ENCODE data around the gene NAB1. TPM values are rescaled to one million over a fixed set of nuclear protein-coding genes. Genes with fewer than 3 reads are reported as not detected.

Gene NAB1
- polyA plus RNA-seq, 1 donor from 2014 or later, result 49.8 TPM

GRCh38 chr2:190723397-190724090 lies 74.7 kb downstream of the NAB1 start:
- no peaks in the 10 kb centered on the region for H3K79me2 ChIP-seq (replicated peaks; ENCODE audit: insufficient read depth, low read length)
- no peak overlapping the region for H3K4me3 ChIP-seq (ENCODE audit: low read length)
- no peaks in the 10 kb centered on the region for H3F3A ChIP-seq (ENCODE audit: insufficient read depth, low read length, poor library complexity, severe bottlenecking)
- H2AFZ ChIP-seq (ENCODE audit: low read depth, low read length), result no peak overlapping the region
- H3K9ac ChIP-seq (ENCODE audit: low read length), result no peak overlapping the region
- H4K20me1 ChIP-seq (ENCODE audit: insufficient read depth), result no peaks in the 10 kb centered on the region
- no peak overlapping the region for H3K27ac ChIP-seq (ENCODE audit: low read length)
- H3K4me2 ChIP-seq (ENCODE audit: low read length), result no peak overlapping the region
- TF ChIP-seq TAF1 (IDR thresholded peaks at IDR 0.05; ENCODE audit: low read depth), result no peak
- no peak for TF ChIP-seq CTCF (IDR thresholded peaks at IDR 0.05; ENCODE audit: poor library complexity, severe bottlenecking)
- no peak for TF ChIP-seq MXI1 (conservative IDR thresholded peaks at IDR 0.05; ENCODE audit: poor library complexity, severe bottlenecking)
- TF ChIP-seq EP300 (conservative IDR thresholded peaks at IDR 0.05; ENCODE audit: poor library complexity, severe bottlenecking), result no peak
- no peak for TF ChIP-seq POLR2AphosphoS5 (IDR thresholded peaks at IDR 0.05)
- TF ChIP-seq SMC3 (conservative IDR thresholded peaks at IDR 0.05; ENCODE audit: poor library complexity), result no peak
- TF ChIP-seq EZH2 (IDR thresholded peaks at IDR 0.05; ENCODE audit: borderline replicate concordance, insufficient read depth, low read length, poor library complexity, severe bottlenecking), result no peak
- TF ChIP-seq REST (IDR thresholded peaks at IDR 0.05; ENCODE audit: borderline replicate concordance), result no peak
- no peak for TF ChIP-seq RAD21 (conservative IDR thresholded peaks at IDR 0.05)
- H3K27me3 ChIP-seq (ENCODE audit: insufficient read depth, low read depth, low read length), result no peaks in the 10 kb centered on the region
- H3K9me2 ChIP-seq (ENCODE audit: insufficient read depth, low read length), result no peaks in the 10 kb centered on the region
- no peaks in the 10 kb centered on the region for H3K36me3 ChIP-seq (ENCODE audit: insufficient read depth, low read length)
- H3K9me3 ChIP-seq (ENCODE audit: low read length), result no peaks in the 10 kb centered on the region

- no peaks in the 10 kb centered on the region for H3K36me3 ChIP-seq (ENCODE audit: insufficient read depth, low read length)
- H2AFZ ChIP-seq (ENCODE audit: low read depth, low read length), result no peak overlapping the region
- H3K4me3 ChIP-seq (ENCODE audit: low read length), result no peak overlapping the region
- no peaks in the 10 kb centered on the region for H3K79me2 ChIP-seq (replicated peaks; ENCODE audit: insufficient read depth, low read length)
- no peak overlapping the region for H3K4me2 ChIP-seq (ENCODE audit: low read length)
- H3K9me2 ChIP-seq (ENCODE audit: insufficient read depth, low read length), result no peaks in the 10 kb centered on the region
- no peak for TF ChIP-seq SMC3 (conservative IDR thresholded peaks at IDR 0.05; ENCODE audit: poor library complexity)
- TF ChIP-seq REST (IDR thresholded peaks at IDR 0.05; ENCODE audit: borderline replicate concordance), result no peak
- TF ChIP-seq MXI1 (conservative IDR thresholded peaks at IDR 0.05; ENCODE audit: poor library complexity, severe bottlenecking), result no peak
- no peak for TF ChIP-seq RAD21 (conservative IDR thresholded peaks at IDR 0.05)
- no peak for TF ChIP-seq EZH2 (IDR thresholded peaks at IDR 0.05; ENCODE audit: borderline replicate concordance, insufficient read depth, low read length, poor library complexity, severe bottlenecking)
- TF ChIP-seq POLR2AphosphoS5 (IDR thresholded peaks at IDR 0.05), result no peak
- TF ChIP-seq EP300 (conservative IDR thresholded peaks at IDR 0.05; ENCODE audit: poor library complexity, severe bottlenecking), result no peak
- no peak for TF ChIP-seq TAF1 (IDR thresholded peaks at IDR 0.05; ENCODE audit: low read depth)
- no peak for TF ChIP-seq CTCF (IDR thresholded peaks at IDR 0.05; ENCODE audit: poor library complexity, severe bottlenecking)
- no peak overlapping the region for H3K27ac ChIP-seq (ENCODE audit: low read length)
- H3K9ac ChIP-seq (ENCODE audit: low read length), result no peak overlapping the region
- no peaks in the 10 kb centered on the region for H3K9me3 ChIP-seq (ENCODE audit: low read length)
- H3K27me3 ChIP-seq (ENCODE audit: insufficient read depth, low read depth, low read length), result no peaks in the 10 kb centered on the region
- no peaks in the 10 kb centered on the region for H4K20me1 ChIP-seq (ENCODE audit: insufficient read depth)
- H3F3A ChIP-seq (ENCODE audit: insufficient read depth, low read length, poor library complexity, severe bottlenecking), result no peaks in the 10 kb centered on the region
These were observed 77.4 kb downstream of the NAB1 start for GRCh38 chr2:190726255-190726654.
